Muscle of leg (tissue), 11 donors: Measurements from ENCODE around the gene EFNA5. TPM values are rescaled to one million over a fixed set of nuclear protein-coding genes. Genes with fewer than 3 reads are reported as not detected.

Experiments used
- DNase-seq: peaks from one replicate; pipeline ENCODE4 v3.0.0; 2013
- H3K27ac ChIP-seq: one replicate; pipeline ENCODE4 v1.5.1; 2013; ENCODE audit warnings: mild to moderate bottlenecking, low read length, control low read depth
- H3K27me3 ChIP-seq: one replicate; pipeline ENCODE4 v1.6.1; 2013; ENCODE audit warnings: low read length; ENCODE audit not compliant: control insufficient read depth, insufficient read depth
- H3K36me3 ChIP-seq: one replicate; pipeline ENCODE4 v1.6.1; 2013; ENCODE audit warnings: low read length; ENCODE audit not compliant: control insufficient read depth, insufficient read depth
- H3K4me1 ChIP-seq: one replicate; pipeline ENCODE4 v1.6.1; 2013; ENCODE audit warnings: low read length; ENCODE audit not compliant: control insufficient read depth, insufficient read depth
- H3K4me3 ChIP-seq: one replicate; pipeline ENCODE4 v1.5.1; 2013; ENCODE audit warnings: low read length, control low read depth
- H3K9me3 ChIP-seq: replicated peaks from 2 replicates; pipeline ENCODE4 v1.6.1; 2013; ENCODE audit warnings: low read depth, low read length; ENCODE audit not compliant: control insufficient read depth
- WGBS: methylation state at CpG from one replicate; pipeline ENCODE4 v1.1.5; 2013; ENCODE audit warnings: missing lambda C conversion rate; ENCODE audit not compliant: insufficient coverage; 5-methylcytosine and 5-hydroxymethylcytosine counted together
- polyA plus RNA-seq, 8 donors: library from polyadenylated mRNA; unstranded; fragments of 120-200 nt; gene quantifications; one replicate each; pipeline versions ENCODE4 v1.2.1 to v1.2.3, GENCODE V29; 2013; ENCODE audit warnings: inconsistent platforms in 1 of 8, low replicate concordance in 1 of 8; ENCODE audit not compliant: insufficient read length in 8 of 8, insufficient read depth in 1 of 8
- total RNA-seq: library from RNA; stranded (reverse); fragments of 120-200 nt; gene quantifications from one replicate; pipeline ENCODE4 v1.2.4, GENCODE V29; 2013

The EFNA5 gene
- total and polyA plus RNA-seq, 9 donors, result 2.2 to 11.4 (median 4.0) TPM

DNA sequence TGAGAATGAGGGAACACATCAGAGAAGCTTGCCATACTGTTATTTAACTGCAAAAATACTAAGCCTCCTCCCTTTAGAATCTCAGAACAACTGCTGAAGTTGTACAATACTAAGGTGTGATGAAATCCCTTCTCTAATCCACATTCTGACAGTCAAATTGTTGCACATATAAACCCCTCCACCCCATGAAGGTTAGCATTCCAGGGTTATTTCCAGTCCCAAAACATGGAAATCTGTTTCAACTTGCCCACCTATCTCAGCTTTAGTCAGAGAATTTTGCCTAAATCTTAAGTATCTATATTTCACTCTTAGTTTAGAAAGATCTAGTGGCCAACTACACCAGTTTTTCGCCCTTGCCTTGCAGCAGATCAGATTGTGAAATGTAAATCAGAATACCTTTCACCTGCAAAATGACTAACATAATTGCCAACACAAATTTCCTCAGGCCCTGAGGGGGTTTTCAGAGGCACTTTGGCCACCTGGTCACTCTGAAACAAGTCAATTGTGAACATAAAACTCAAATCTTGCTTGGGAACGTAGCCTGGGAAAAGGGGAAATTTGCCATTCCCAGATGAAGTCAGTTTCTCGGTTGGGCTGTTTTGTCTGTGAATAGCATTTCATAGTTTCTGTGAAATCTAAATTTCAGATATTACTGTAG lies 93.9 kb downstream of the EFNA5 start:
- no peak overlapping the region for H3K27ac ChIP-seq

DNA sequence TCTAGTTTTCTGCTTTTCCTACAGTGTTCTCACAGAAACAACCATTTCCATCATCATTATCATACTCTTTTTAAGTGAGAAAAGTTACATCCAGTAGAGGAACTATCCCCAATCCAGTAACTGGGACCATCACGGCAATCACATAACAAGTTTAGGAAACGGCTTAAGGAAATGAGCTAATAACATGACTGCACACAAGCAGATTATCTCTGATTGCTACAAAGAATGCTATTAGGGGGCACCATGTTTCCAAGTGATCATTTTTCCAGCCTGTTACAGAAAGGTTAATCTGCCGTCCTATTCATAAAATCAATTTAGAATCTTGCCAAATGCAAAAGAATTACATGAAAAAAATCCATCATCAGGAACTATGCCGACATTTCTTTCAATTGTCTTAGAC lies 94.6 kb downstream of the EFNA5 start:
- peaks cover 11% of the 10 kb centered on the region for H3K4me1 ChIP-seq
- no peak for DNase-seq

More for the DNA sequence above, 93.9 kb downstream of the EFNA5 start:
- Histone ChIP-seq H3K4me1 (peaks cover 9% of the 10 kb centered on the region), H3K27me3 (no peaks in the 10 kb centered on the region), H3K9me3 (no peaks in the 10 kb centered on the region), H3K36me3 (no peaks in the 10 kb centered on the region), H3K4me3 (no peak overlapping the region)
- no peak for DNase-seq
- 48% methylated on average over 2 of the region's 3 CpGs for WGBS

DNA sequence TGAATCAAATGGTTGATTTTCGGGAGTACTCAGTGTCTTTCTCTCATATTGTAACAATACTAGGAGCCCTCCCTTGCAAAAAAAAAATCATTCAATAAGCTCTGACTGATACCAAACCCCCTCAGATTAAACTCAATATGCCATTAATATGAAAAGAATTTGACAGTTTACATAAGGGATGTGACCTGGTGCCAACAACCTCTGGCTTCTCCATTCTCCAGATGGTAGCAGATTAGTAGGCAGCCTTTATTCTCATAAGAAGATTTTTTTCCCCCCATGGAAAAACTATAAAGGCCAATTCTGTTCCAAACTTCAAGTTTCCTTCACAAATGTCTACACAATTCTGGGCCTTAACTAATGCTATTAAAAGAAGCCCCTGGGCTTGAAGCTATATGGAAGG lies 96.5 kb downstream of the EFNA5 start:
- H3K36me3 ChIP-seq, result no peaks in the 10 kb centered on the region
- no peaks in the 10 kb centered on the region for H3K27me3 ChIP-seq
- no peak overlapping the region for H3K4me3 ChIP-seq
- WGBS, result no CpG with 5 or more reads among the region's 1 CpG
- peaks cover 15% of the 10 kb centered on the region for H3K4me1 ChIP-seq
- H3K9me3 ChIP-seq, result no peaks in the 10 kb centered on the region
- no peak for DNase-seq
- H3K27ac ChIP-seq, result no peak overlapping the region

More for the DNA sequence above, 94.6 kb downstream of the EFNA5 start:
- WGBS, result no CpG with 5 or more reads among the region's 4 CpGs
- Histone ChIP-seq H3K27me3 (no peaks in the 10 kb centered on the region), H3K27ac (no peak overlapping the region), H3K36me3 (no peaks in the 10 kb centered on the region), H3K9me3 (no peaks in the 10 kb centered on the region), H3K4me3 (no peak overlapping the region)

DNA sequence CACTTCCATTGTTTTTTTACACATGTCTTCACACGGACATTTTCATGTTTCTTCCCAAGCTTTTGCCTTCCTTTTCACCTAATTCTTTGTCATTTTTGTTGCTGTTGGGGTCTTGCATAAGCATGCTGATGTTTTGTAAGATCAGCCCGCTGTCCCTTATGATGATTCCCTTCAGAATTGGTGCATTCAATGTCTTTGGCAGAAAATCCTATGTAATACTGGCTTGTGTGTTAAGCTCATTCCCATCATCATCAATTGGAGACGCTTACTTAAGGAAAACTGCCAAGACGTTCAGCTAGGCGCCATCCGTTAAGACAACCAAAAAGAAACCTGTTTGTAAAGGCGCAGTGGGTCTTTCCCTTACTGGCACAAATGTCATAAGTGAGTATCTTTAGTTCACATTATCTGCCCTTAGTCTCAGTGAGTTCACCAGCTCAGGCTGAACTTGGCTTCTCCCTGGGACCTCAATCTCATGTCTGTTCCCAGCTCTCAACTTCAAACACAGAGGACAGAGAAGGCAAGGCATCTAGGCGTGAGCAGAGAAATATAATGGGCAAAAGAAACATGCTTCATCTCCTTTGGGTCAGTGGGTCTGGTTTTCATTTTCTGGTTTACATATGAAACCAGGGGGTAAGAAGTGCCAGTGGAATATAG lies 97.9 kb downstream of the EFNA5 start:
- H3K27ac ChIP-seq, result peak overlapping the region; percentile 26
- WGBS, result 33% methylated on average over 1 of the region's 8 CpGs
- no peaks in the 10 kb centered on the region for H3K27me3 ChIP-seq
- peaks cover 15% of the 10 kb centered on the region for H3K4me1 ChIP-seq
- no peaks in the 10 kb centered on the region for H3K9me3 ChIP-seq
- H3K36me3 ChIP-seq, result no peaks in the 10 kb centered on the region
- DNase-seq, result peak; percentile 46
- no peak overlapping the region for H3K4me3 ChIP-seq

DNA sequence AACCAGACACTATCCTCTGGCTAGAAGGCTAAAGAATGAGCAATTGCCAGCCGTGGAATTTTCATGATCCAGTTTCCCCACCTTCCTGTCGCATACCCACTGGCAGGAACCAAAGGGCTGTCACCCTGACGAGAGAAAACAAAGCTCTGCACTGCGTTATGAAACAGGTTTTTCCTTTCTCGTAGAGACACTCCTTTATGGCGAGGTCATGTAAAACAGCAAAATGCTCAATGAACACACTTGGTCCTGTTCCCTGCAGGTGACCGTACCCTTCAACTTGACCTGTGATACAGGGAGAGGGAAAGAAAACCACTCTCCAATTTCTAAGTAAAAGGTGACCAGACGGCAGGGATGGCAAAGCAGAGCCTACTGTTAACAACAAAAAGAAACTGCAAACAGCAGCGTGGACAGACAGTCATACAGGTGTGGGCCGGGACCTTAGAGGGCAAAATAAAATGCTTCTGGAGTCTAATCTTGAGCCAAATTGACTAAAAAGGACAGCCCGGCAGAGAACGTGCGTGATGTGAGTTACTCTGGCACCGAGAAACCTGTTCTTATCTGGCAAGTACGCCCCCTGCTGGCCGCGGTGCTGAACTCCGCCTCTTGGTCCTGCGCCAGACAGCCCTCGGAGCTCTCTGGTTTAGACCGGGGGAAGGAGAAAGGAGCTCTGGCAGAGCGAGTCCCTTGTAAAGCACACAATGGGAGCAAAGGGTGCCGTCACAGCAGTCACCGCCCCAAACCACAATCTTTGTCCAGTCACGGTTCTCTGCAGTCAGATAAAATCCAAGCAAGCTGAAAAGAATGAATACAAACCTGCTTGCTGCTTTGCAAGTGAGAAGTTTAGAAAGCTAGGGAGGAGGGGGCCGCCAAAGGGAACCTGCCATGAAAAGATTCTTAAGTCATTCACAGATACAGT lies 98.9 kb downstream of the EFNA5 start:
- Histone ChIP-seq H3K4me1 (peaks cover 15% of the 10 kb centered on the region), H3K9me3 (no peaks in the 10 kb centered on the region), H3K4me3 (peak overlapping the region; percentile 49), H3K27ac (peak overlapping the region; percentile 70), H3K36me3 (no peaks in the 10 kb centered on the region), H3K27me3 (no peaks in the 10 kb centered on the region)
- 5% methylated on average over 15 of the region's 26 CpGs for WGBS
- DNase-seq, result peak; percentile 96

DNA sequence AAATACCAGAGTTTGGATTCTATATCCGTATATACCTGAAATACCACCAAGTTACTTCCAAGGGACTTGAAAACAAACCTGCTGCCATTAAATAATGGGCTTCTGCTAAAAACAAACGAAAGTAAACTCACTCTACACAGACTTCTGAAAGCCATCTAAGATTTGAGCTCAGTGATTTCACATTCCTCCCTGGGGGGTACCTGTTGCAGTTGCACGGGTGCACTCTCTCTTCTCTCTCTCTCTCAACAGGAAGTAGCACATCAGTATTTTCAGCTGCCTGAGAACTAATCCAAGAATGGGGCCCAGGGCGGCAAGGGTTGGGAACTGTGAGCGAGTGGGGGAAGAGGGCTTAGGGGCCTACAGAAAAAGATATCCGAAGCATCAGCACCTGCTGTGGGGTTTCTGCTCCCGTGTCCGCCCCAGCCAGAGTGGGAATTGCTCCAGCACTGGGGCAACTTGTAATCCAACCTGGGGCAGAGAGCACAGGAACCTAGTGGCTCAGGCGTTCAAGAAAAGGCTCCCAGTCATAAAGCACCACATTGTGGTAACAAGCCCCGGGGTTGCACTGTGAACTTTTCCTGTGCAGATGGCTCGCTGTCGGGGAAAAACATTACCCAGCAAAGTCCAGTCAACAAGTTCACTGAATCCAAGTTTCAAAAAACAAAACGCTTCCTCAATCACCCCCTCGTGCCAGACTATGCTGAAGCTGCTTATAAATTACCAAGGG lies 99.8 kb downstream of the EFNA5 start:
- no peaks in the 10 kb centered on the region for H3K9me3 ChIP-seq
- peak overlapping the region; percentile 53 for H3K27ac ChIP-seq
- H3K27me3 ChIP-seq, result no peaks in the 10 kb centered on the region
- peak; percentile 40 for DNase-seq
- H3K4me3 ChIP-seq, result no peak overlapping the region
- WGBS, result 39% methylated on average over 6 of the region's 14 CpGs
- peaks cover 15% of the 10 kb centered on the region for H3K4me1 ChIP-seq
- H3K36me3 ChIP-seq, result no peaks in the 10 kb centered on the region

DNA sequence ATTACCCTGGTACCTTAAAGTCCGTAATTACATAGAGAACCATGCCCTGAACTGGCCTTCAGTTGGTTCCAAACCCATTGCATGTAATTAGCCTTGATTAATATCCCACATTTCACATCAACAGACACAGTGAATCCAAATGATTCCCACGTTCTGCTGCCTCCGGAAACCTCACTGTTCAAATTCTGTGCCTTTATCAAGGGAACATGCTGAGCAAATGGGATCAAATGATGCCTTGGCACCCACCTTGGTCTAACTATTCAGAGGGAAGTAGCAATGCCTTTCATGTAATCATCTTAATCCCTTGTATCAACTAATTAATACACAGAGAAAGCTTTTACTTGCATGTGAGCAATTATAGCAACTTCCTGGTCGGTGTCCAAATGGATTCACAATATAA lies 100.6 kb downstream of the EFNA5 start:
- Histone ChIP-seq H3K4me1 (peaks cover 15% of the 10 kb centered on the region), H3K27me3 (no peaks in the 10 kb centered on the region), H3K9me3 (no peaks in the 10 kb centered on the region), H3K36me3 (no peaks in the 10 kb centered on the region), H3K4me3 (no peak overlapping the region), H3K27ac (no peak overlapping the region)
- WGBS, result 84% methylated on average over 3 of the region's 4 CpGs
- DNase-seq, result no peak

DNA sequence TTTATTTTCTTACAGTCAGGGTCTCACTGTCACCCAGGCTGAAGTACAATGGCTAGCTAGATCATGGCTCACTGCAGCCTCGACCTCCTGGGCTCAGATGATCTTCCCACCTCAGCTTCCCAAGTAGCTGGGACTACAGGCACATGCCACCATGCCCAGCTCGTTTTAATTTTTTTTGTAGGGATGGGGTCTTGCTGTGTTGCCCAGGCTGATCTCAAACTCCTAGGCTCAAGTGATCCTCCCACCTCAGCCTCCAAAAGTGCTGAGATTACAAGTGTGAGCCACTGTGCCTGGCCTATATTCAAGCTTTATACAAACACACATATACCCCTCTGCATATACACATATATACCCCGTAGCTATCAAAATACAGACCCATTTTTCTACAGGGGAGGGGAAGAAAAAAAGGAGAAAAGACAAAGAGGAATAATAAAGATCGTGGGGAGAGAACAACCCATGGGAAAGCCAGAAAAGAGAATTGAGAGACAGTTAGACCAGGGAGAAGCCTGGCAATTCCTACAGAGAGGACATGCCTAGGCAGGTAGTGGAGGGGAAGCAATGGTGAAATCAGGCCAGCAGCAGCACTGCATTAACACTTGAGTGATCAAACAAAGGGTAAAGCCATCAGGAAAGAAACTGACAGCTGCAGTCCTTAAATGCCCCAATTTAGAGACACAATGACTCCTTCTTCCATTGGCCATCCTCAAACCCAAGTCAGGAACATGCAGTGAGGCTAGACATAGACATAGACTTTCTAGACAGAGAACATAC lies 102.7 kb downstream of the EFNA5 start:
- H3K36me3 ChIP-seq, result no peaks in the 10 kb centered on the region
- WGBS, result 100% methylated on average over 1 of the region's 4 CpGs
- H3K4me3 ChIP-seq, result no peak overlapping the region
- no peaks in the 10 kb centered on the region for H3K27me3 ChIP-seq
- DNase-seq, result no peak
- H3K27ac ChIP-seq, result no peak overlapping the region
- no peaks in the 10 kb centered on the region for H3K9me3 ChIP-seq
- peaks cover 15% of the 10 kb centered on the region for H3K4me1 ChIP-seq

DNA sequence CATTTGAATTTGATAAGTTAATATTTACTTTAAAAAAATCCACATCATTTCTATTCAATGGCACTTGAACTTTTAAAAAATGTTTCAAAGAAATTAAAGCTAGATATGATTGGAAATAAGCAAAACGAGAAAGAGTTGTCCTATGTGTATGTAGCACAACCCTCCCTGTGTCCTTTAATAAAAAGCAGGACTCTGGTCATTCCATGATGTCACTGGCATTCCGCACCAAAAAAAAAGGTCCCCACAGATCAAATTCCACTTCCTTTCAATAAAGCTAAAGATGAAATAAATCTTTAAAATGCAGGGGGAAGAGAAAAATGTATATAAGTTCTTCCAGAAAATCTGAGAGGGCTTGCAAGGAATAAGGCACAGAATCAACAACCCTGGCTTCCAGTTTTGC lies 103.8 kb downstream of the EFNA5 start:
- Histone ChIP-seq H3K27ac (no peak overlapping the region), H3K4me1 (peaks cover 13% of the 10 kb centered on the region), H3K36me3 (no peaks in the 10 kb centered on the region), H3K27me3 (no peaks in the 10 kb centered on the region), H3K4me3 (no peak overlapping the region), H3K9me3 (no peaks in the 10 kb centered on the region)
- no CpG with 5 or more reads among the region's 2 CpGs for WGBS
- peak; percentile 55 for DNase-seq
